WTC11 (cell line): ENCODE results near the gene GFPT2. TPM values are rescaled to one million over a fixed set of nuclear protein-coding genes. Genes with fewer than 3 reads are reported as not detected.

Experiments
- ATAC-seq: fragments of 200-7000 bp; cut with Tn5 transposase; 2 replicates; pipeline ENCODE4 v1.10.0; 2021; ENCODE audit warnings: mild to moderate bottlenecking, moderate library complexity
- CTCF ChIA-PET: fragments of 300-600 bp; sonication (Branson Sonifier 250); formaldehyde crosslinking; loops from one replicate; lab custom pipeline; 2021; ENCODE audit warnings: antibody characterized with exemption; lab: Charles Lee
- POLR2A ChIA-PET: fragments of 350-600 bp; sonication (Branson Sonifier 250); formaldehyde crosslinking; loops from one replicate; lab custom pipeline; 2021; ENCODE audit warnings: antibody characterized with exemption; lab: Charles Lee
- DNase-seq: peaks from one replicate; pipeline ENCODE4 v3.0.0; 2021; ENCODE audit warnings: low spot score
- H3K27ac Mint-ChIP-seq: 2 replicates; pipeline ENCODE4 v1.8.0; 2021; ENCODE audit warnings: mixed read lengths
- H3K27me3 Mint-ChIP-seq: 2 replicates; pipeline ENCODE4 v1.8.0; 2021; ENCODE audit warnings: low read depth, mild to moderate bottlenecking, moderate library complexity, mixed read lengths
- H3K36me3 Mint-ChIP-seq: 2 replicates; pipeline ENCODE4 v1.8.0; 2021; ENCODE audit warnings: mixed read lengths
- H3K4me1 Mint-ChIP-seq: 2 replicates; pipeline ENCODE4 v1.8.0; 2022; ENCODE audit warnings: mixed read lengths
- H3K4me3 Mint-ChIP-seq: 2 replicates; pipeline ENCODE4 v1.8.0; 2021; ENCODE audit warnings: mild to moderate bottlenecking, moderate library complexity, mixed read lengths
- H3K9me3 Mint-ChIP-seq: 2 replicates; pipeline ENCODE4 v1.8.0; 2021; ENCODE audit warnings: mixed read lengths
- AR ChIP-seq: fragments of 250-450 bp; sonication (Bioruptor Pico); IDR thresholded peaks from 2 replicates; pipeline ENCODE4 v1.9.0; 2021; ENCODE audit warnings: mild to moderate bottlenecking
- ARID4B ChIP-seq: sonication (generic); formaldehyde crosslinking; IDR thresholded peaks from 2 replicates; pipeline ENCODE4 v1.8.0; 2023; ENCODE audit warnings: missing genetic modification reagents, mild to moderate bottlenecking, borderline replicate concordance
- ATF1 ChIP-seq: sonication (generic); formaldehyde crosslinking; IDR thresholded peaks from 2 replicates; pipeline ENCODE4 v1.8.1; 2023; ENCODE audit warnings: mild to moderate bottlenecking, moderate library complexity, missing genetic modification reagents
- E2F1 ChIP-seq: sonication (generic); formaldehyde crosslinking; IDR thresholded peaks from 2 replicates; pipeline ENCODE4 v1.8.0; 2022; ENCODE audit warnings: mild to moderate bottlenecking, missing genetic modification reagents
- GTF2I ChIP-seq: fragments of 250-450 bp; sonication (Bioruptor Pico); conservative IDR thresholded peaks from 2 replicates; pipeline ENCODE4 v1.4.0; 2021; ENCODE audit warnings: mild to moderate bottlenecking
- IRF1 ChIP-seq: sonication (generic); formaldehyde crosslinking; IDR thresholded peaks from 2 replicates; pipeline ENCODE4 v1.8.0; 2023; ENCODE audit warnings: missing genetic modification reagents
- OVOL2 ChIP-seq: fragments of 250-450 bp; sonication (Bioruptor Pico); IDR thresholded peaks from 2 replicates; pipeline ENCODE4 v1.9.0; 2021; ENCODE audit warnings: mild to moderate bottlenecking, borderline replicate concordance
- SMAD4 ChIP-seq: sonication (generic); formaldehyde crosslinking; IDR thresholded peaks from 2 replicates; pipeline ENCODE4 v1.8.0; 2022; ENCODE audit warnings: mild to moderate bottlenecking, missing genetic modification reagents
- SOX15 ChIP-seq: fragments of 250-450 bp; sonication (Bioruptor Pico); IDR thresholded peaks from 2 replicates; pipeline ENCODE4 v1.9.0; 2021; ENCODE audit warnings: mild to moderate bottlenecking
- TCF7 ChIP-seq: sonication (generic); formaldehyde crosslinking; IDR thresholded peaks from 2 replicates; pipeline ENCODE4 v1.8.0; 2022; ENCODE audit warnings: mild to moderate bottlenecking, low read depth, missing genetic modification reagents, moderate library complexity
- ZBTB43 ChIP-seq: sonication (generic); formaldehyde crosslinking; IDR thresholded peaks from 2 replicates; pipeline ENCODE4 v1.8.1; 2023; ENCODE audit warnings: mild to moderate bottlenecking, missing genetic modification reagents
- ZNF263 ChIP-seq: sonication (generic); formaldehyde crosslinking; IDR thresholded peaks from 2 replicates; pipeline ENCODE4 v1.8.1; 2022; ENCODE audit warnings: low read depth, mild to moderate bottlenecking, moderate library complexity, missing genetic modification reagents
- ZNF425 ChIP-seq: fragments of 250-450 bp; sonication (Bioruptor Pico); conservative IDR thresholded peaks from 2 replicates; pipeline ENCODE4 v1.9.0; 2021; ENCODE audit warnings: mild to moderate bottlenecking
- ZNF671 ChIP-seq: fragments of 250-450 bp; sonication (Bioruptor Pico); IDR thresholded peaks from 2 replicates; pipeline ENCODE4 v1.8.0; 2021; ENCODE audit warnings: mild to moderate bottlenecking
- total RNA-seq: library from RNA; stranded (reverse); gene quantifications from 3 replicates; pipeline ENCODE4 v1.2.3, GENCODE V29; 2021

GFPT2 gene
- total RNA-seq, 1 experiment from 2014 or later: 124 TPM

- CTCF ChIA-PET: interaction anchor here (1.6 kb wide), 1 partner anchor 71 kb away, joined by 4 read pairs; no protein-coding TSS in a partner anchor
Measured at GRCh38 chr5:180399401-180400215, 46.5 kb upstream of the GFPT2 start.

GRCh38 chr5:180396926-180397325 lies 43.8 kb upstream of the GFPT2 start:
- ATAC-seq (no peak), DNase-seq (no peak)
- H3K4me1 Mint-ChIP-seq: no peaks in the 10 kb centered on the region
- POLR2A ChIA-PET: no interaction called here
- H3K4me3 Mint-ChIP-seq: no peak overlapping the region
- no peaks in the 10 kb centered on the region; the same call in 1 of the 2 replicates for H3K27me3 Mint-ChIP-seq
- no peak overlapping the region for H3K27ac Mint-ChIP-seq
- CTCF ChIA-PET: no interaction called here
- peaks cover 7% of the 10 kb centered on the region for H3K36me3 Mint-ChIP-seq
- H3K9me3 Mint-ChIP-seq: peaks cover 8% of the 10 kb centered on the region
- TF ChIP-seq SOX15: no peak
- TF ChIP-seq E2F1 (CRISPR knock-in tag): no peak
- no peak for TF ChIP-seq IRF1 (CRISPR knock-in tag)
- TF ChIP-seq ARID4B (CRISPR knock-in tag): no peak
- no peak for TF ChIP-seq ZNF671
- TF ChIP-seq ZNF425: no peak
- TF ChIP-seq OVOL2 (CRISPR knock-in tag): no peak
- no peak for TF ChIP-seq ZNF263

More at GRCh38 chr5:180399401-180400215, 46.5 kb upstream of the GFPT2 start:
- Mint-ChIP-seq H3K9me3 (peaks cover 17% of the 10 kb centered on the region), H3K4me1 (no peaks in the 10 kb centered on the region), H3K27me3 (no peaks in the 10 kb centered on the region; the same call in 1 of the 2 replicates), H3K36me3 (peaks cover 11% of the 10 kb centered on the region), H3K4me3 (no peak overlapping the region), H3K27ac (no peak overlapping the region)
- POLR2A ChIA-PET: no interaction called here
- DNase-seq: no peak
- ATAC-seq: no peak
- TF ChIP-seq ZBTB43 (no peak), SMAD4 (CRISPR knock-in tag) (no peak), GTF2I (CRISPR knock-in tag) (no peak), E2F1 (CRISPR knock-in tag) (no peak), TCF7 (CRISPR knock-in tag) (no peak), AR (CRISPR knock-in tag) (no peak), ATF1 (CRISPR knock-in tag) (no peak)
